ENCODE results near the gene MPZL1. TPM values are rescaled to one million over a fixed set of nuclear protein-coding genes. Genes with fewer than 3 reads are reported as not detected.
"Not testable (repeated sequence)": the region's sequence is repeated elsewhere in the genome, so short reads cannot be mapped to it uniquely, and the experiment has no call there.

The MPZL1 gene
- total RNA-seq, 4 donors from 2014 or later, result 24.3 to 150 (median 82.3) TPM

- no peaks in the 10 kb centered on the region for H3K9me3 ChIP-seq
- H3K27me3 ChIP-seq, result no peaks in the 10 kb centered on the region
- intact Hi-C loops (cut with DNase I; ENCODE audit: low total_unique reads), result no loop called here
- H3K4me3 ChIP-seq, result no peak overlapping the region
- H3K36me3 ChIP-seq, result no peaks in the 10 kb centered on the region
- peaks cover 0 to 4% of the 10 kb centered on the region in 2 donors for H3K4me1 ChIP-seq
- no peak for TF ChIP-seq CTCF (IDR thresholded peaks at IDR 0.05)
- TF ChIP-seq POLR2A (IDR thresholded peaks at IDR 0.05), result no peak
- no peak for DNase-seq
- no peak overlapping the region for H3K27ac ChIP-seq
Observed at GRCh38 chr1:167802235-167802634, 80.5 kb downstream of the MPZL1 start.

DNA sequence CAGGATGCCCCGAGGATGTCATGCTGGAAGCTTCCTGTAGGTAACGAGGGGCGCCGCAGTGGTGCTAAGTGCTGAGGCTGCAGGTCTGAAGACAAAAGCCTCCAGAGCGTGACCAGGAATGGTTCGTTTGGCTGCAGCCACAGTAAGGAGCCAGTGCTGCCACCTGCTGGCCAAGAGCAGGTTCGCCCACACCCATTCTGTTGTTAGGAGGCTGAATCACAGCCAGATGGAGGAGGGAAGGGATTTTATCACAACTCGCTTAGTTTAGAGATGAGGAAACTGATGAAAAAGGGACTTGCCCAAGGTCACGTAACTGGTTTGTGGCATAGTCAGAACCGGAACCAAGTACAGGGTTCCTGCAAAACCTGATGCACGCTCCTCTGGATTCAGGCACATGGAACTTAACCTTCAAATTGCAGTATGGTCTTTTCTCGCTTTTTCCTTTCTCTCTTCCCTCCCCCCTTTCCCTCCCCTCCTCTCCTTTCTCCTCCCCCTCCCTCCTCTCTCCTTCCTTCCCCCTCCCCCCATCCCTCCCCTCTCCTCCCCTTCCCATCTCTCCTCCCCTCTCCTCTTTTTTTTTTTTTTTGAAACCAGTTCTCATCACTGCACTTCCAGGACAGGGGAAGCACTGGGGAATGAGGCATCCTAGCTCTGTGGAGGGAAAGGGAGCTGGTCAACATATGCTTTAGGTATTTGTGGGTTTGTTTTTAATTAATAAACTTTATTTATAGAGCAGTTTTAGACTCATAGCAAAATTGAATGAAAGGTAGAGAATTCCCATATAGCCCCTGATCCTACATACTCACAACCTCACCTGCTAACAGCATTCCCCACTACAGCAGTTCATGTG is 81.8 kb downstream of the MPZL1 start:
- H3K27ac ChIP-seq, result no peak overlapping the region
- peak; percentile 88 to 94 (median 90) for TF ChIP-seq CTCF (IDR thresholded peaks at IDR 0.05)
- no peak for TF ChIP-seq POLR2A (IDR thresholded peaks at IDR 0.05)
- intact Hi-C loops (cut with DNase I; ENCODE audit: low total_unique reads), result no loop called here
- H3K27me3 ChIP-seq, result no peaks in the 10 kb centered on the region
- no peak overlapping the region for H3K4me3 ChIP-seq
- no peaks in the 10 kb centered on the region for H3K4me1 ChIP-seq
- no peaks in the 10 kb centered on the region for H3K9me3 ChIP-seq
- no peaks in the 10 kb centered on the region for H3K36me3 ChIP-seq
- peak; percentile 90 to 92 for DNase-seq

DNA sequence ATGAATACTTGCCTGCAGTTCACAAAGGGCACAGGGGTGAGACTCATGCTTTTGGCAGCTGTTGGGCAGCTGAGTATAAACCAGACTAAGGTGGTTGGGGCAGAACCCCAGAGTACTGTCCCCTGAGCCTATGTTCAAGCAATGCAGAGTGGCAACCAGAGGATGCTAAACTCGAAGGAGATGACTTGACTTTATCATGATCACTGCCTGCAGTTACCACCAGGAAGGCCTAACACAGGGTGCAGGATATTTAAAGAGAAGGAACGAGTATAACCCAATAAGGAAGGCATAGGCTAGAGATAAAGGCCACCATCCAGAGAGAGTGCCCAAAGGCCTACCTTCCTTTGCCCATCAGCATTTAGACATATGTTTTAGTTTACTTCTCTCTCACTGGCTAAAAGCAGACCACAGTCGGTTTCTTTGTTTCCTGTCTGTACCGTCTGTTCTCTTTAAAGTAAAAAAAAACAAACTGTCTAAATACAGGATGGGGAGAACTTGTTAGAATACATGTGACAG is 83.3 kb downstream of the MPZL1 start:
- H3K4me1 ChIP-seq, result no peaks in the 10 kb centered on the region
- no peaks in the 10 kb centered on the region for H3K36me3 ChIP-seq
- no peak for TF ChIP-seq CTCF (IDR thresholded peaks at IDR 0.05)
- no peak for TF ChIP-seq POLR2A (IDR thresholded peaks at IDR 0.05)
- no peaks in the 10 kb centered on the region for H3K27me3 ChIP-seq
- no peak overlapping the region for H3K27ac ChIP-seq
- DNase-seq, result no peak
- H3K4me3 ChIP-seq, result no peak overlapping the region
- intact Hi-C loops (cut with DNase I; ENCODE audit: low total_unique reads), result no loop called here
- H3K9me3 ChIP-seq, result no peaks in the 10 kb centered on the region

DNA sequence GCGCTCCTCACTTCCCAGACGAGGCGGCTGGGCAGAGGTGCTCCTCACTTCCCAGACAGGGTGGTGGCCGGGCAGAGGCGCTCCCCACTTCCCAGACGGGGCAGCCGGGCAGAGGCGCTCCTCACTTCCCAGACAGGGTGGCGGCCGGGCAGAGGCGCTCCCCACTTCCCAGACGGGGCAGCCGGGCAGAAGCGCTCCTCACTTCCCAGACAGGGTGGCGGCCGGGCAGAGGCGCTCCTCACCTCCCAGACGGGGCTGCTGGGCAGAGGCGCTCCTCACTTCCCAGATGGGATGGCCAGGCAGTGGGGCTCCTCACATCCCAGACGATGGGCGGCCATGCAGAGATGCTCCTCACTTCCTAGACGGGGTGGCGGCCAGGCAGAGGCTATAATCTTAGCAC is 84.5 kb downstream of the MPZL1 start:
- H3K4me1 ChIP-seq; H3K9me3 ChIP-seq; H3K27ac ChIP-seq; H3K36me3 ChIP-seq; intact Hi-C loops (cut with DNase I; ENCODE audit: low total_unique reads); H3K4me3 ChIP-seq; DNase-seq; H3K27me3 ChIP-seq: not testable (repeated sequence)

DNA sequence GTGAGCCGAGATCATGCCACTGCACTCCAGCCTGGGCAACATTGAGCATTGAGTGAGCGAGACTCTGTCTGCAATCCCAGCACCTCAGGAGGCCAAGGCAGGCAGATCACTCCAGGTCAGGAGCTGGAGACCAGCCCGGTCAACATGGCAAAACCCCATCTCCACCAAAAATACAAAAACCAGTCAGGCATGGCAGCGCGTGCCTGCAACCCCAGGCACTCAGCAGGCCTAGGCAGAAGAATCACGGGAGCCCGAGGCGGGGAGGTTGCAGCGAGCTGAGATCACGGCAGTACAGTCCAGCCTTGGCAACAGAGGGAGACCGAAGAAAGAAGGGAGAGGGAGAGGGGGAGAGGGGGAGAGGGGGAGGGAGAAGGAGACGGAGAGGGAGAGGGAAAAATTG is 84.9 kb downstream of the MPZL1 start:
- H3K36me3 ChIP-seq; intact Hi-C loops (cut with DNase I; ENCODE audit: low total_unique reads); H3K4me3 ChIP-seq; H3K27ac ChIP-seq; H3K4me1 ChIP-seq; H3K9me3 ChIP-seq; H3K27me3 ChIP-seq; DNase-seq: not testable (repeated sequence)

DNA sequence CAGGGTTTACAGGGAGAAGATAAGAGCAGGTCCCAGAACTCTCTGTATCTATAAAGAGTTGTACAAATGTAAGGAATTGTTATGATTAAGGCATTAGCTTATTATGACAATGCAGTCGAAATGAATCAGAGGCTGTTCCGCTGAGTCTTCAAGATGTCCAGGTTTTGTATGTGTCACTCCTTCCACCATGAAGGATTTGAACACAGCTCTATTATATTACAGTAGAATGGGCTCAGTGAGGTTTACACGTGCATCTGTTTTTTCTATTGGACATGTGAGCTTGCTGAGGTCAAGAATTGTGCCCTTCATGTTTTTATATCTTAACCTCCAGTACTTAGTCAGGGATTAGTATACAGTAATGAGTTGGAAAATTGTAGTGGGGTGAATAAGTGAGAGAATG is 86.3 kb downstream of the MPZL1 start:
- H3K9me3 ChIP-seq, result no peaks in the 10 kb centered on the region
- intact Hi-C loops (cut with DNase I; ENCODE audit: low total_unique reads), result no loop called here
- H3K4me1 ChIP-seq, result no peaks in the 10 kb centered on the region
- no peak for TF ChIP-seq CTCF (IDR thresholded peaks at IDR 0.05)
- TF ChIP-seq POLR2A (IDR thresholded peaks at IDR 0.05), result no peak
- no peaks in the 10 kb centered on the region for H3K36me3 ChIP-seq
- no peak for DNase-seq
- H3K27ac ChIP-seq, result no peak overlapping the region
- no peak overlapping the region for H3K4me3 ChIP-seq
- no peaks in the 10 kb centered on the region for H3K27me3 ChIP-seq

All from uterus (tissue), 4 donors.